Measurements from ENCODE around the gene CCDC149. TPM values are rescaled to one million over a fixed set of nuclear protein-coding genes. Genes with fewer than 3 reads are reported as not detected.
A peak's percentile ranks its signal among the peaks of the same experiment; 100 is the strongest.

The CCDC149 gene
- total RNA-seq, 4 donors from 2014 or later: 3.4 to 10.0 (median 7.7) TPM

DNA sequence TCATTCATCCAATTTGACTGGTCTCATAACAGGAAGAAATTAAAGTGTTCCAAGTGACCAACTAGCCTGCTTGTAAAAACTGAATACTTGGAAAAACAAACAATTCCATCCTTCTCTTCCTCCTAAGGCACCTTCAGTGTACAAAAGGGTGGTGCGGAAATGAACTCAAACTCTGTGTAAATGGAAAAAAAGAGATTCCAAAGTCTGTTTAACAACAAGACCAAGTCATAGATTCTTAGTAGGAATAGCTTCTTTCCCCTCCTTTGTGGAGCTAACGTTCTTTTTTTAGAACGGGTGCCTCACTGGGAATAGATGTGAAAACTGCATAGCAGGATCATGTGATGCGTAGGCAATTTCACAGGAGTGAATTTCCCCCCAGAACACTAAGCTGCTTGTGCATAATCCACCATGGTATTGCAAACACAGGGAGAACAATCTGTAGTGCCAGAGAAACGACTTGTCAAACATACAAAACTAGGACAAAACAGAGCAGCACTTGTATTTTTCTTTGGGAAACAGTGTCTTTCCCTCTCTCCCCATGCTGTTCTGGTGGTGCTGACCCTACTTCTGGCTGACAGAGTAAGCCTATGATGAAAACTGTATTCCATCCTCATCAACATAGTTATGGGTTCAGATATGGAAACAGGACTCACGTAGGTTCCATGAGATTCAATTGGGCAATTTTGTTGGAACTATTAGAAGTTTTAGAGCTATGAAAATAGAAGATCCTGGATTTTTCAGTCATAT is 130.7 kb downstream of the CCDC149 start:
- Histone ChIP-seq H3K36me3 (no peaks in the 10 kb centered on the region), H3K27ac (peak overlapping the region; percentile 54 to 79 (median 66)), H3K4me1 (peaks cover 11 to 43% (median 27%) of the 10 kb centered on the region in 4 donors), H3K9me3 (peaks cover 2% of the 10 kb centered on the region in 2 donors), H3K4me3 (no peak overlapping the region), H3K27me3 (no peaks in the 10 kb centered on the region)
- in situ Hi-C loops (cut with MboI; ENCODE audit: low pct_ligation_motif_present in 1 of 4, low pct_unique_long_range_greater_than_20kb in 1 of 4, low sequenced_read_pairs in 3 of 4): no loop called here
- 25 to 29% methylated on average over 5 to 6 of the region's 6 CpGs for WGBS, 2 donors (ENCODE audit: low coverage in 1 of 2)
- peak; percentile 12 to 52 (median 23) for TF ChIP-seq POLR2AphosphoS5 (IDR thresholded peaks at IDR 0.05)
- no peak for TF ChIP-seq EP300 (IDR thresholded peaks at IDR 0.05; ENCODE audit: low read depth)
- DNase-seq: no peak
- intact Hi-C loops (cut with DNase I; ENCODE audit: low total_unique reads): no loop called here

GRCh38 chr4:24780936-24781495 is 131.8 kb downstream of the CCDC149 start:
- TF ChIP-seq POLR2AphosphoS5 (IDR thresholded peaks at IDR 0.05) (peak in 1 of 3 donors; percentile 5), POLR2A (IDR thresholded peaks at IDR 0.05) (no peak)
- no peak for DNase-seq
- Histone ChIP-seq H3K27ac (peak overlapping the region; percentile 54 to 79 (median 66)), H3K4me3 (no peak overlapping the region), H3K36me3 (no peaks in the 10 kb centered on the region), H3K27me3 (no peaks in the 10 kb centered on the region), H3K9me3 (peaks cover 0 to under 1% of the 10 kb centered on the region in 2 donors), H3K4me1 (peaks cover 11 to 43% (median 27%) of the 10 kb centered on the region in 4 donors)
- in situ Hi-C loops (cut with MboI; ENCODE audit: low pct_ligation_motif_present in 1 of 4, low pct_unique_long_range_greater_than_20kb in 1 of 4, low sequenced_read_pairs in 3 of 4) (no loop called here), intact Hi-C loops (cut with DNase I; ENCODE audit: low total_unique reads) (no loop called here)
- whole genome bisulfite sequencing, 2 donors (ENCODE audit: low coverage in 1 of 2): 80 to 93% methylated on average over 2 of the region's 2 CpGs

DNA sequence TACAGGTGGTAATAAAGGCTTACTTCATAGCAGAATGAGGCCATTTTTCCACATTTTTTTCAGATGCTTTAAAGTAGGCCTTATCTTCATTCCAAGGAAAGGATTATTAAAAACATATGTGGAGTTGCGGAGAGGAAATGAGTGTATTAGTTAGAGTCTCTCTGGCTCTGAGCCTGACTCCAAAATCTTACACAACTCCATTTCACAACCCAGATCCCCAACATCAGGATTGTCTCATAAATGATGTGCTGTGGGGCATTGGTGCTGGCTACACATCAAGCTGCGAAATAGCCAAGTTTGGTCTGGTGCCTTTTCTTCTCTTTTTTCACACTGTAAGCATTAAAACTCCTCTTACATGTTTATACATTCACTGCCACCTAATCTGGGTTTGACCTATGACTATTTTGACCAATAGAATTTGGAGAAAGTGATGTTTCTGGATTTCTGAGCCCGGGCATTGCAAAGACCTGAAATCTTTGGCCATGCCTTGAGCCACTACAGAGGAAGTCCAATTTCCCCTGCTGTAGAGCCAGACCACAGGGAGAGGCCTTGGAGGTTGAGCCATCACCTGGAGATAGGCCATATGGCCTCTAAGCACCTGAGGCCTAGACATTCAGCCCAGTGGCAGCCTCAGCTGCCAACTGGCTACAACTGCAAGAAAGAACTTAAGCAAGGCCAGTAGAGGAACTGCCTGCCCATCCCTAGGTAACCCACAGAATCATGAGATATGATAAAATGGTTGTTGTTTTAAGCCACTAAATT is 134.2 kb downstream of the CCDC149 start:
- Histone ChIP-seq H3K4me1 (peaks cover 11 to 36% (median 27%) of the 10 kb centered on the region in 4 donors), H3K27ac (peak overlapping the region in 1 of 4 donors; percentile 19), H3K4me3 (no peak overlapping the region), H3K36me3 (no peaks in the 10 kb centered on the region), H3K27me3 (no peaks in the 10 kb centered on the region), H3K9me3 (no peaks in the 10 kb centered on the region)
- intact Hi-C loops (cut with DNase I; ENCODE audit: low total_unique reads) (no loop called here), in situ Hi-C loops (cut with MboI; ENCODE audit: low pct_ligation_motif_present in 1 of 4, low pct_unique_long_range_greater_than_20kb in 1 of 4, low sequenced_read_pairs in 3 of 4) (no loop called here)
- WGBS, 2 donors (ENCODE audit: low coverage in 1 of 2): 59 to 100% methylated on average over 2 to 3 of the region's 3 CpGs
- peak; percentile 10 to 73 (median 63) for TF ChIP-seq POLR2AphosphoS5 (IDR thresholded peaks at IDR 0.05)
- TF ChIP-seq EP300 (IDR thresholded peaks at IDR 0.05; ENCODE audit: low read depth): no peak
- peak; percentile 14 for DNase-seq

GRCh38 chr4:24777536-24778463 is 135.0 kb downstream of the CCDC149 start:
- no peak overlapping the region for H3K27ac ChIP-seq
- WGBS, 2 donors (ENCODE audit: low coverage in 1 of 2): 71 to 84% methylated on average over 11 of the region's 11 CpGs

More at GRCh38 chr4:24777536-24778463, 135.0 kb downstream of the CCDC149 start:
- TF ChIP-seq POLR2AphosphoS5 (IDR thresholded peaks at IDR 0.05): no peak
- TF ChIP-seq EP300 (IDR thresholded peaks at IDR 0.05; ENCODE audit: low read depth): no peak
- TF ChIP-seq, protein P1, sequence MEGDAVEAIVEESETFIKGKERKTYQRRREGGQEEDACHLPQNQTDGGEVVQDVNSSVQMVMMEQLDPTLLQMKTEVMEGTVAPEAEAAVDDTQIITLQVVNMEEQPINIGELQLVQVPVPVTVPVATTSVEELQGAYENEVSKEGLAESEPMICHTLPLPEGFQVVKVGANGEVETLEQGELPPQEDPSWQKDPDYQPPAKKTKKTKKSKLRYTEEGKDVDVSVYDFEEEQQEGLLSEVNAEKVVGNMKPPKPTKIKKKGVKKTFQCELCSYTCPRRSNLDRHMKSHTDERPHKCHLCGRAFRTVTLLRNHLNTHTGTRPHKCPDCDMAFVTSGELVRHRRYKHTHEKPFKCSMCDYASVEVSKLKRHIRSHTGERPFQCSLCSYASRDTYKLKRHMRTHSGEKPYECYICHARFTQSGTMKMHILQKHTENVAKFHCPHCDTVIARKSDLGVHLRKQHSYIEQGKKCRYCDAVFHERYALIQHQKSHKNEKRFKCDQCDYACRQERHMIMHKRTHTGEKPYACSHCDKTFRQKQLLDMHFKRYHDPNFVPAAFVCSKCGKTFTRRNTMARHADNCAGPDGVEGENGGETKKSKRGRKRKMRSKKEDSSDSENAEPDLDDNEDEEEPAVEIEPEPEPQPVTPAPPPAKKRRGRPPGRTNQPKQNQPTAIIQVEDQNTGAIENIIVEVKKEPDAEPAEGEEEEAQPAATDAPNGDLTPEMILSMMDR (IDR thresholded peaks at IDR 0.05): no peak
- TF ChIP-seq POLR2A (IDR thresholded peaks at IDR 0.05): no peak
- in situ Hi-C loops (cut with MboI; ENCODE audit: low pct_ligation_motif_present in 1 of 4, low pct_unique_long_range_greater_than_20kb in 1 of 4, low sequenced_read_pairs in 3 of 4) (no loop called here), intact Hi-C loops (cut with DNase I; ENCODE audit: low total_unique reads) (no loop called here)
- Histone ChIP-seq H3K36me3 (no peaks in the 10 kb centered on the region), H3K4me3 (no peak overlapping the region), H3K27me3 (no peaks in the 10 kb centered on the region), H3K9me3 (no peaks in the 10 kb centered on the region), H3K4me1 (peaks cover 11 to 30% (median 24%) of the 10 kb centered on the region in 4 donors)
- no peak for DNase-seq

Data from transverse colon (tissue), 4 donors.